Right atrium auricular region (tissue), 2 donors: Measurements from ENCODE around the gene CDK19. TPM values are rescaled to one million over a fixed set of nuclear protein-coding genes. Genes with fewer than 3 reads are reported as not detected.
"Not testable (repeated sequence)": the region's sequence is repeated elsewhere in the genome, so short reads cannot be mapped to it uniquely, and the experiment has no call there.

Source experiments
- DNase-seq: peaks from one replicate; pipeline ENCODE4 v3.0.0-alpha.2; 2019; ENCODE audit warnings: low spot score
- H3K27ac ChIP-seq, 2 donors: fragments of 200-600 bp; sonication (generic); 1 replicate in 1 of 2; 2 replicates in 1 of 2; pipeline ENCODE4 v1.5.1; 2016 to 2019
- H3K27me3 ChIP-seq, 2 donors: fragments of 200-600 bp; sonication (generic); one replicate each; pipeline versions ENCODE4 v1.5.1 to v1.6.0; 2017 to 2019
- H3K36me3 ChIP-seq: fragments of 200-600 bp; sonication (generic); one replicate; pipeline ENCODE4 v1.5.1; 2016
- H3K4me1 ChIP-seq, 2 donors: fragments of 200-600 bp; sonication (generic); one replicate each; pipeline versions ENCODE4 v1.5.1 to v1.6.0; 2017 to 2019
- H3K4me3 ChIP-seq, 2 donors: fragments of 200-600 bp; sonication (generic); 1 replicate in 1 of 2; 2 replicates in 1 of 2; pipeline ENCODE4 v1.5.1; 2017 to 2019; ENCODE audit warnings: mild to moderate bottlenecking in 1 of 2, moderate library complexity in 1 of 2
- H3K9me3 ChIP-seq, 2 donors: fragments of 200-600 bp; sonication (generic); one replicate each; pipeline ENCODE4 v1.5.1; 2019
- total RNA-seq, 2 donors: library from RNA; depleted of rRNA; stranded (reverse); fragments of >200 nt; gene quantifications; one replicate each; pipeline ENCODE4 v1.1.0, GENCODE V29; 2016
- TF ChIP-seq, protein P1 (sequence below), 2 donors: fragments of 200-600 bp; sonication (generic); IDR thresholded peaks; one replicate each; pipeline ENCODE4 v1.5.1; 2019; ENCODE audit warnings: antibody characterized with exemption in 2 of 2

The CDK19 gene
- total RNA-seq, 2 donors from 2014 or later, result 5.7 to 6.3 TPM

DNA sequence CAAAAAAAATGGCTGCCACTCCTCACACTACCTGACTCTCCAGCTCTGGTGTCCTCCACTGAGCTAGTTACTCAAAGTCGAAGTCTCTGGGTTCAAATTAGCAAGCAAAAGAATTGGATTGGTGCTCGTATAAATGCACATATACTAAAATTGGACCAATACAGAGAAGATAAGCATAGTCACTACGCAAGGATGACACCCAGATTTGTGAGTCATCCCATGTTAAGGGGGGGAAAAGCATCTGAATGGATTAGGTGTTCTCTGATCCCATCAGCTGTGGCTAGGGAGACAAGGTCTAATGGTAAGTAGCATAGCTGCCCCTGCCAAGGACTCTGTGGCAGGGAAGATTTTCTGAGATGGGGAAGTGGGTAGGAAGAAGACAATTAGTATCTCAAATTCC is 41.0 kb upstream of the CDK19 start:
- peak; percentile 4 for DNase-seq
- TF ChIP-seq, protein P1, sequence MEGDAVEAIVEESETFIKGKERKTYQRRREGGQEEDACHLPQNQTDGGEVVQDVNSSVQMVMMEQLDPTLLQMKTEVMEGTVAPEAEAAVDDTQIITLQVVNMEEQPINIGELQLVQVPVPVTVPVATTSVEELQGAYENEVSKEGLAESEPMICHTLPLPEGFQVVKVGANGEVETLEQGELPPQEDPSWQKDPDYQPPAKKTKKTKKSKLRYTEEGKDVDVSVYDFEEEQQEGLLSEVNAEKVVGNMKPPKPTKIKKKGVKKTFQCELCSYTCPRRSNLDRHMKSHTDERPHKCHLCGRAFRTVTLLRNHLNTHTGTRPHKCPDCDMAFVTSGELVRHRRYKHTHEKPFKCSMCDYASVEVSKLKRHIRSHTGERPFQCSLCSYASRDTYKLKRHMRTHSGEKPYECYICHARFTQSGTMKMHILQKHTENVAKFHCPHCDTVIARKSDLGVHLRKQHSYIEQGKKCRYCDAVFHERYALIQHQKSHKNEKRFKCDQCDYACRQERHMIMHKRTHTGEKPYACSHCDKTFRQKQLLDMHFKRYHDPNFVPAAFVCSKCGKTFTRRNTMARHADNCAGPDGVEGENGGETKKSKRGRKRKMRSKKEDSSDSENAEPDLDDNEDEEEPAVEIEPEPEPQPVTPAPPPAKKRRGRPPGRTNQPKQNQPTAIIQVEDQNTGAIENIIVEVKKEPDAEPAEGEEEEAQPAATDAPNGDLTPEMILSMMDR (IDR thresholded peaks at IDR 0.05), result no peak
- Histone ChIP-seq H3K36me3 (no peaks in the 10 kb centered on the region), H3K9me3 (no peaks in the 10 kb centered on the region), H3K27me3 (no peaks in the 10 kb centered on the region), H3K27ac (no peak overlapping the region), H3K4me1 (no peaks in the 10 kb centered on the region), H3K4me3 (no peak overlapping the region)

DNA sequence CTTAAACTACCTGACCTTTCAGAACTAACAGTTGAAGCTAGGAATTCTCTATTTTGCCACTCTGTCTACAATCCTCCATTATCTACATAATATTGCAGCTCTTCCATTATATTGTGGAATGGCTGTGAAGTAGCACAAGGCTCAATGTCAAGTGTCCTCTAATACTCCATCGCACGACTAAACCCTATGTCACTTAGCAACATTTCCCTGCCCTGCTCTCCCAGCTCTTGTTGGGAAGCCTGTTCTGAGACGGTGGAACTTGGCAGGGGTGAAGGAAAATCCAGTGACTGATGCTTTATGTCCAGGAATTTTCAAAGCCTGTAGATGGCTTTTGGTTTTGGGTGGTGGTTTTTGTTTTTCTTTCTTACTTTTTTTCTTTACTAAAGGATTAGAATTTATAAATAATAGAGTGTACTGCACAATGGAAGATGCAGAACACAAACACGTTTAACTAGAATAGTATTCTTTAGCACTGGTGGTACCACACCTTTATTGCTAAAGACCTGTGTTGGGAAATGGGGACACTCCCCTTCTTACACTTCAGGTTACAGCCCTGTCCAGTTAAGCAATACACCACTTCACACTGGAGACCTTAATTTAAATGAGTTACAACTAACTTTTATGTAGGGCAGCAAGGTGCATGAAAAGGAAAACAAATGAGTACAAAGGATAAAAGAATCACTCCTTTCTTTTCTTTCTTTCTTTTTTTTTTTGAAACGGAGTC is 38.6 kb upstream of the CDK19 start:
- no peak overlapping the region for H3K4me3 ChIP-seq
- no peaks in the 10 kb centered on the region for H3K27me3 ChIP-seq
- no peak for DNase-seq
- H3K36me3 ChIP-seq, result no peaks in the 10 kb centered on the region
- no peaks in the 10 kb centered on the region for H3K4me1 ChIP-seq
- no peaks in the 10 kb centered on the region for H3K9me3 ChIP-seq
- TF ChIP-seq, protein P1 (IDR thresholded peaks at IDR 0.05), result no peak
- H3K27ac ChIP-seq, result no peak overlapping the region

DNA sequence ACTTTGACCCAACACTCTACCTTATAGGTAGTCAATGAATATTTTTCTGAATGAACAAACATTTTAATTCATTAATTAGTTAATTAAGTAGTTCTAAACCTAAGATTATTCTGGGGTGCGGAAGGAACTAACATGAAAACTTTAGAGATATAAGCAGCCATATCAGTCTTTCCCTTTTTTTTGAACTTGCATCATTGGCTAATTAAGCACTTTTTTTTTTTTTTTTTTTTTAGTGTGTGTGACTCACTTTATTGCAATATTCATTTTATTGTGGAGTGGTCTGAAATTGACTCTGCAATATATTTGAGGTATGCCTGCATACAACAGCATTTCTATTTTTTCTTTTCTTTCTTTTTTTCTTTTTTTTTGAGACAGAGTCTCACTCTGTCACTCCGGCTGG is 37.5 kb upstream of the CDK19 start:
- H3K27ac ChIP-seq, result no peak overlapping the region
- H3K4me1 ChIP-seq, result no peaks in the 10 kb centered on the region
- no peaks in the 10 kb centered on the region for H3K9me3 ChIP-seq
- no peak overlapping the region for H3K4me3 ChIP-seq
- TF ChIP-seq, protein P1 (IDR thresholded peaks at IDR 0.05), result no peak
- no peaks in the 10 kb centered on the region for H3K36me3 ChIP-seq
- DNase-seq, result no peak
- no peaks in the 10 kb centered on the region for H3K27me3 ChIP-seq

DNA sequence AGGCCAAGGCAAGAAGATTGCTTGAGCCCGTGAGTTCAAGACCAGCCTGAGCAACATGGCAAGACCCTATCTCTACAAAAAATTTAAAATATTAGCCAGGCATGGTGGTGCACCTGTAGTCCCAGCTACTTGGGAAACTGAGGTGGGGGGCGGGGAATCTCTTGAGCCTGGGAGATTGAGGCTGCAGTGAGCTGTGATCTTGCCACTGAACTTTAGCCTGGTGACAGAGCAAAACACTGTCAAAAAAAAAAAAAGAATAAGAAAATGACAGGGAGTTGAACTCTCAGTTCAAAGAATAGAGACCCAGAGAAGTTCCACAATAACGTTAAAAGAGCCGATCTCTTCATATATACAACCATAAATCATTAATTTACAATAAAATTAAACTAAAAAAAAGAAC is 34.5 kb upstream of the CDK19 start:
- no peak for DNase-seq
- TF ChIP-seq, protein P1 (IDR thresholded peaks at IDR 0.05), result no peak
- no peaks in the 10 kb centered on the region for H3K9me3 ChIP-seq
- no peaks in the 10 kb centered on the region for H3K27me3 ChIP-seq
- no peaks in the 10 kb centered on the region for H3K4me1 ChIP-seq
- H3K27ac ChIP-seq, result no peak overlapping the region
- no peak overlapping the region for H3K4me3 ChIP-seq
- no peaks in the 10 kb centered on the region for H3K36me3 ChIP-seq

DNA sequence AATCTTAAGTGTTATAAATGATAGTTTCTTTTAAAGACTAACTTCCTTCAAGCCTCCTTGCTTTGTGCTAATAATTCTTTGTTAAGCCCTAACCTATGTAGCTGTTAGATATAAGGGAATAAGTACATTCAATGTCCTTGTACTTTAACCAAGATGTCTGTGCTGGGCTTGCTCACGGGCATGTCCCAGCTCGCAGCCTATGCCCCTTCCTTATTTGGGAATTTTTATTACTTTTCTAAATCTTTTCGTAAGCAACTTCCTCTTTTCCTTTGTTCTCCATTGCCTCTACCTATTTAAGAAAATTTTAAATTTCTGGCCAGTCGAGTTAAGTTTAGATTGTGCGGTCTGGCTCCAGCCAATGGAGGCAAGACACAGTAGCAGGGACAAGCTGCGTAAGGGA is 26.0 kb upstream of the CDK19 start:
- no peak overlapping the region for H3K27ac ChIP-seq
- no peak overlapping the region for H3K4me3 ChIP-seq
- DNase-seq, result no peak
- H3K27me3 ChIP-seq, result no peaks in the 10 kb centered on the region
- H3K9me3 ChIP-seq, result no peaks in the 10 kb centered on the region
- H3K4me1 ChIP-seq, result no peaks in the 10 kb centered on the region
- TF ChIP-seq, protein P1 (IDR thresholded peaks at IDR 0.05), result no peak
- H3K36me3 ChIP-seq, result no peaks in the 10 kb centered on the region

DNA sequence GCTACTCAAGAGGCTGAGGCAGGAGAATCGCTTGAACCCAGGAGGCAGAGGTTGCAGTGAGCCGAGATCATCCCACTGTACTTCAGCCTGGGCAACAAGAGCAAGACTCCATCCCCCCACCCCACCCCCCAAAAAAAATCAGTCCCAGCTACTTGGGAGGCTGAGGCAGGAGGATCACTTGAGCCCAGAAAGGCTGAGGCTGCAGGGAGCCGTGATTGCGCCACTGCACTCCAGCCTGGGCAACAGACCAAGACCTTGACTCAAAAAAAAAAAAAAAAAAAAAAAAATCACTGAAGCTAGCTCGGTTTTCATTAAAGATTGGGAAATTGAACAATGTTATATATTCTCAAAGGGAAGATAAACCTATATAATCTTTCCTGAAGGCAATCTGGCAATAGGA is 20.5 kb upstream of the CDK19 start:
- not testable (repeated sequence) for H3K9me3 ChIP-seq, H3K36me3 ChIP-seq
- DNase-seq, result peak; percentile 32

More for the DNA sequence above, 20.5 kb upstream of the CDK19 start:
- H3K4me1 ChIP-seq, H3K27me3 ChIP-seq, H3K4me3 ChIP-seq, H3K27ac ChIP-seq: not testable (repeated sequence)
